Omental fat pad (tissue), 4 donors: ENCODE results near the gene MROH2A. TPM values are rescaled to one million over a fixed set of nuclear protein-coding genes. Genes with fewer than 3 reads are reported as not detected.

Source experiments
- ATAC-seq: fragments of 150-250 bp; one replicate; pipeline ENCODE4 v1.9.1; 2016; ENCODE audit warnings: mild to moderate bottlenecking, moderate library complexity; ENCODE audit not compliant: low FRiP score
- DNase-seq: peaks from one replicate; pipeline ENCODE4 v3.0.0-alpha.2; 2019; ENCODE audit warnings: low spot score
- total RNA-seq, 4 donors: library from RNA; depleted of rRNA; stranded (reverse); fragments of >200 nt; gene quantifications; one replicate each; pipeline ENCODE4 v1.1.0, GENCODE V29; 2016
- TF ChIP-seq, protein P1 (sequence below), 3 donors: fragments of 450-650 bp; IDR thresholded peaks; one replicate each; pipeline ENCODE4 v1.5.1; 2016 to 2017; ENCODE audit warnings: antibody characterized with exemption in 3 of 3, mild to moderate bottlenecking in 3 of 3, moderate library complexity in 2 of 3

The MROH2A gene
- total RNA-seq, 4 donors from 2014 or later: not detected

DNA sequence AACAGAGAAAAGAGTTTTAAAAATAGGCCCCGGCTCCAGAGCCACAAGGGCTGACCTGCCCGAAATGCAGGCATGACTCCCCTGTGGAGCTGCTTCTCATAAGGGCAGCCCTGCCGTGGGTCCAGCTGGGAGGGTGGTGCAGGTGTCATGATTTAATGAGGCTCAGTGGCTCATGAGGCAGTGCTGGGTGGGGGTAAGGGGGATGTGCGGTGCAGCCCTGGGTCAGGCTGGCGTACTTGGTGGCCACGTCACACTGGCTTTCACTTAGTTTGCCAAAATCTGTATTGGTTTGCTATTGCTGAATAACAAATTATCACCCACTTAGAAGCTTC, 42.6 kb downstream of the MROH2A start:
- ATAC-seq (no peak), DNase-seq (no peak)
- TF ChIP-seq, protein P1, sequence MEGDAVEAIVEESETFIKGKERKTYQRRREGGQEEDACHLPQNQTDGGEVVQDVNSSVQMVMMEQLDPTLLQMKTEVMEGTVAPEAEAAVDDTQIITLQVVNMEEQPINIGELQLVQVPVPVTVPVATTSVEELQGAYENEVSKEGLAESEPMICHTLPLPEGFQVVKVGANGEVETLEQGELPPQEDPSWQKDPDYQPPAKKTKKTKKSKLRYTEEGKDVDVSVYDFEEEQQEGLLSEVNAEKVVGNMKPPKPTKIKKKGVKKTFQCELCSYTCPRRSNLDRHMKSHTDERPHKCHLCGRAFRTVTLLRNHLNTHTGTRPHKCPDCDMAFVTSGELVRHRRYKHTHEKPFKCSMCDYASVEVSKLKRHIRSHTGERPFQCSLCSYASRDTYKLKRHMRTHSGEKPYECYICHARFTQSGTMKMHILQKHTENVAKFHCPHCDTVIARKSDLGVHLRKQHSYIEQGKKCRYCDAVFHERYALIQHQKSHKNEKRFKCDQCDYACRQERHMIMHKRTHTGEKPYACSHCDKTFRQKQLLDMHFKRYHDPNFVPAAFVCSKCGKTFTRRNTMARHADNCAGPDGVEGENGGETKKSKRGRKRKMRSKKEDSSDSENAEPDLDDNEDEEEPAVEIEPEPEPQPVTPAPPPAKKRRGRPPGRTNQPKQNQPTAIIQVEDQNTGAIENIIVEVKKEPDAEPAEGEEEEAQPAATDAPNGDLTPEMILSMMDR (IDR thresholded peaks at IDR 0.05): no peak

DNA sequence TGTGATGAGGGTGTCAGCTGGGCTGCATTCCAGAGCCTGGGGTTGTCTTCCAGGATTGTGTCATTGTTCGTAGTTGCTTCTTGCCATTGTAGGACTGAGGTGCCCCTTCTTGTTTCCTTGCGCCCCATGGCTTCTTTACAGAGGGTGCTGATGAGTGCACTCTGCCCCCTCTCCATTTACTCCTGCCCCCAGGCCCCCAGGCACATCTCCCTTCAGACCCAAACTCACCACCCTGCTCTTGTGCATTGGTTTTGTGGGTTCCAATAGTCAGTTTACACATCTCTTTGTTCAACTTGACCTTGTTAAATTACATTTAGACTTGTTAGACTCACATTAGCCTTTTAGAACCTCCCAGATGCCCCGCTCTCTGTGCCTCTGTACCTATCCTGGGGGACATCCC, 43.1 kb downstream of the MROH2A start:
- TF ChIP-seq, protein P1 (IDR thresholded peaks at IDR 0.05): no peak
- DNase-seq (no peak), ATAC-seq (no peak)

DNA sequence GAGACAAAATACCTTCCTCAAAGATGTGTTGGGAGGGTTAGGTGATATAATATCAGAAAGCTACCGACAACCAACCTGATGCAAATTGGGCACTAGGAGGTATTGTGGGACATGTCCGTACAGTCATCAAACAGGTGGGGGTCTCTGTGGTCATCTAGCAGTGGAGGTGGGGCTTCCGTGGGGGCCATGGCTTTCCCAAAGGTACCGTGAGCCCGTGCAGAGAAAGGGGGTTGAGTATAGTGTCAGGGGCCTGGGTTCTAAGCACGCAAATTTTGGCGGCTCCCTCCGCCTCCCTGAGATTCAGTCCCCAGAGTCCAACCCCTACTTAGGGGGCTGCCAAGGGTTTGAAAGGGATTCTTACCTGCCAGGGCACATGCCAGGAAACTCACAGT, 43.6 kb downstream of the MROH2A start:
- ATAC-seq (no peak), DNase-seq (no peak)
- TF ChIP-seq, protein P1 (IDR thresholded peaks at IDR 0.05): no peak

DNA sequence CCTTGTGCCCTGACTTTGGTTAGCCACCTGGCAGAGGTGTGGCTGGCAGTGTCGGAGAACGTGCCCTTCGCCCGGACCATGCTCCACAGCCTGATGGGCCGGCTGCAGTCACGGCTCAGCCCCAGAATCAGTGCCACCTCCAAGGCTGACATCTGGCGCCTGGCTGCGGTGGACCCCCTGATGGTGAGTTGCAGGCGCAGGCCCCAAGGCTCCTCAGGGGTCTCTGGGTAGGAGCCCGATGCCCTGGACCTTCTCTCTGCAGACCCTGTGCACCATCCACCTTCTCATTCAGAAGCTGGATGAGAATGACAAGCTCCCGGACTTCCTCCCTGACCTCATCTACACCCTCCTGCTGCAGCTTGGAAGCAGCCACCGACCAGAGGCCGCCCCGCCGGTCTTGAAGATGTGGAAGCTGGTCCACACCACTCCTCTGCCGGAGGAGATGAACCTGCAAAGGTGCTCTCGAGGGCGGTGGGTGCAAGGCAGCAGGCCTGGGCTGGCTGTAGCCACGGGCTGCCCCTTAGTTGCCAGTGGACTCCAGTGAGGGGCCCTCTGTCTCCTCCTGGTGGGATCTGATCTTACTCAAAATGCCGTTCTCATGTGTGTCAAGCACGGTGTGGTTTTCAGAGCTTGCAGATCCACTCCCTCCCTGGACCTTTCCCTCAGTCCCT, 44.1 kb downstream of the MROH2A start:
- ATAC-seq (no peak), DNase-seq (no peak)
- TF ChIP-seq, protein P1 (IDR thresholded peaks at IDR 0.05): no peak

DNA sequence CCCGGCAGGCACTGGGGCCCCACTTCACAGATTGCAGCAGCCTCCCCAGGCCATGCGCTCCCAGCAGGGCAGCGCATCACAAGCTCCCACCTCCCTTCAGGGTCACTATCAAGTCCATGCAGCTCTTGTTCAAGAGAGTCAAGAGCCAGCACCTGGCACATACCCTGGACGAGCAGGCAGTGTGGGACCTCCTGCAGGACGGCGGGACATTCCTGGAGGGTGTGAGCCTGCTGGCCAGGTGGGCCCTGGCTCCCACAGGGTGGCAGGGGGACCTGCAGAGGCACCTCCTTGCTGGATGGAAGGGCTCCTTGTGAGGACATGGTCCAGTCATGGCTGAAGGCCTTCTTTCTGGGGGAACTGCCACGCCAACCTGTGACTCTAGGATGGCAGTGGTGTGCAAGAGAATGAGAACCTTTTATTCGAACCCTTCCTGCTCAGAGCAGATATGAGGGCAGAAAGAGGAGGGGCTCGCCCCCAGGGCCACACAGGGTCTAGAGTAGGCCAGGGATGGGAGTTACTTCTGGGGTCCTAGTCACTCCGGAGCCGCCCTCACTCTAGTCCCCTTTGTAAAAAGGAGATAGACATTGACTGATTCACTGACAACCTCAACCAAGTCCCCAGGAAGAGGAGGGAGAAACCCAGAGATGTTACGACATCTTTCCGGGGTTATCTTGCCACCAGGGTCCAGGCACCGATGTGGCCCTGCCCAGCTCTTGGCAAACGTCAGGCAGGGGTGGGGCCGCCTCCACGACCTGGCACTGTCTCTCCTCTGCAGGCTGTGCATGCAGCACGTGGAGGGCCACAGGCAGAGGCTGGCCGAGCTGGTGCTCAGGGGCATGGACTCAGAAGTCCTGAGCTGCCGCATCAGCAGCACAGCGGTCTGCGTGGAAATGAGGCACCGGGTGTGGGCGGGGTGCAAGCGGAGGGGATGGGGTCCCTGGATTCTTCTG, 44.9 kb downstream of the MROH2A start:
- TF ChIP-seq, protein P1 (IDR thresholded peaks at IDR 0.05): no peak
- ATAC-seq (no peak), DNase-seq (peak; percentile 4)

DNA sequence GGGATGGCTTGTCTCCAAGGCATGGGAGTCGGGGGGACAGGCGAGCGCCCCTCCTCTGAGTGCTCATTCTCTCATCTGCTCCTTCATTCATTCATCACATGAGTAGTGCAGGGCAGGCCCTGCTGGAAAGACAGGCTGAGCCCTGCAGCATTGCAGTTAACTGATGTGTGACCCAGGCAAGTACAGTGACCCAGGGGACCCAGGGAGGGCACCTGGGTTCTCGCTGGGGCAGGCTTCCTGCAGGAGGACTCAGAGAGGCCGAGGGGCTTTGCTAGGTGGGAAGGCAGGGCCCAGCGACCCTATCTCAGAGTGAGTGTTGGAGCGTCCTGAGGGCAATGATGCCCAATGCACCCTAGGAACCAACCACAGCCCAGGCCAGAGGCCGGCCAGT, 45.6 kb downstream of the MROH2A start:
- DNase-seq (peak; percentile 3), ATAC-seq (no peak)

More for the DNA sequence above, 45.6 kb downstream of the MROH2A start:
- TF ChIP-seq, protein P1 (IDR thresholded peaks at IDR 0.05): no peak
